ENCODE results near the gene PALD1. TPM values are rescaled to one million over a fixed set of nuclear protein-coding genes. Genes with fewer than 3 reads are reported as not detected.
"Not testable (repeated sequence)": the region's sequence is repeated elsewhere in the genome, so short reads cannot be mapped to it uniquely, and the experiment has no call there.

PALD1 gene
- total RNA-seq, 1 donor, result 4.8 TPM

DNA sequence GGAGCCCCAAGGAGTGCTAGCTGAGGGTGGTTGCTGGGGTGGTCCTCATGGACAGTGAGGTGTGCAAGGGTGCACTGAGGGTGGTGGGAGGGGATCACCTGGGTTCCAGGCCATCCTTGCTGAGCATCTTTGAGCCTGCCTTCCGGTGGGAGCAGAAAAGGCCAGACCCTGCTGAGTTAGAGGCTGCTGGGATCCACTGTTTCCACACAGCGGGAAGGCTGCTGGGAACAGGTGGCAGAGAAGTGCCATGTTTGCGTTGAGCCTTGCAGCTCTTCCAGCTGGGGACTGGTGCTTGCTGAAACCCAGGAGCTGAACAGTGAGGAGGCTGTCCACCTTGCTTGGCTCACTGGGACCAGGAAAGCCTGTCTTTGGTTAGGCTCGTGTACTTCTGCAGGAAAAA is 89.0 kb downstream of the PALD1 start:
- no peak for DNase-seq (ENCODE audit: low read depth in 2 of 3, low spot score in 2 of 3)

DNA sequence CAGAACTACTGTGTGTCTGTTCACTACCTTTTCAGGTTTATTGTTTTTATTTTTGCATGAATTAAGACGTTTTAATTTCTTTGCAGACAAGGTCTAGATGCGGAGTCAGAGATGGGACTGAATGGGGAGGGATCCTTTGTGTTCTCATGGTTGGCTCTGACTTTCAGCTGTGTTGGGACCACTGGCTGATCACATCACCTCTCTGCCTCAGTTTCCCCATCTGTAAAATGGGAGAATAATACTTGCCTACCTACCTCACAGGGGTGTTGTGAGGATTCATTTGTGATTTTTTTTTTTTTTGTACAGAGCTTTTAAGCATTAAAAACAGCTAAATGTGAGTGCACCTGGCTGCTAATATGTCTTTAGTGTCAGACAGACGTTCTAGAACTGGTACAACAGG is 89.5 kb downstream of the PALD1 start:
- DNase-seq (ENCODE audit: low read depth in 2 of 3, low spot score in 2 of 3), result no peak

DNA sequence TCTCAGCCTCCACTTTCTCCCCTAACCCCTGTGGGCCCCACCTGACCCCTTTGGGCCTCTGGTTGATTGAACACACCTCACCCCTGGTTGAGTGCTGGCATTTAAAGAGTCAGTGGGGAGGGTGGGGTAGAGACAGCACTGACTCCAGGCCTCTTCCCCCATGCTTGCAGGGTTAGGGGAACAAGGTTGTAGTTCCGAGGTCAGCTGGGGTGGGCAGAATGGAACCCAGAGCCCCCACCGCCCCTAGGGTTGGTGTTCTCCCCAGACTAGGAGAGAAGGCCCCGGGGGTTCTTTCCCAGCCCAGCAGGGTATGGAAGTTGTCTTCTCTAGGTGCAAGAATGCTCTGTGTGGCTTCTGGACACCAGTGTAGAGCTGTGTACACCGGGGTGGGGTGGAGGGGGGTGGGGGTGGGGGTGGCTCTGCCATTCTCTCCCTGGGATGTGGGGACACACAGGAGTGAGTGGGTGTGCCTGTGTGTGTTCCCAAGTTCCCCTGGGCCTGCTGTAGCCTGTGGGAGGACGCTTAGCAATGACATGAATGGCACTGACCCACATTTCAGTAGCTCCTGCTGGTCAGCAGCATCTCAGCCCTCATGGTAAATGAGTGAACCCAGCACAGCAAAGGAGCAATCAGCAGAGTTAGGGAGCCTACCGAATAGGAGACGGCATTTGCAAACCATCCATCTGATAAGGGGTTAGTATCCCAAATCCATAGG is 90.4 kb downstream of the PALD1 start:
- no peak for DNase-seq (ENCODE audit: low read depth in 2 of 3, low spot score in 2 of 3)

DNA sequence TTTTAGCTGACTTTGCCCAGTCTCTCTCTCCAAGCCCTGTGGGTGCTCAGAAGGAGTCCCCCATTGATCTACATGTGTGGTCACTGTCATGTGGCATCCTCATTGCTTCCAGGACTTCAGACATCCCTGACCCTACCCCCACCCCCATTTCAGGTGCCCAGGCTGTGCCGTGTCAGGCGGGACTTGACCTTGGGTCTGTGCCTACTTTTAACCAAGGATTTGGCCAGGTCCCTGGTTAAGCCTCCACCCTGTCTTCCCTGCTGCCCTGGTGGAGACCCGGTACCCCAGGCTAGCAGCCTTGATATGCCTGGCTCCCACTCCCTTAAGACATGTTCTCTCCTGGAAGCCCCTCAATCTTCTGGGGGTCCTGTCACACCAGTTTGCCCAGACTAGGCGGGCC is 92.7 kb downstream of the PALD1 start:
- no peak for DNase-seq (ENCODE audit: low read depth in 2 of 3, low spot score in 2 of 3)

DNA sequence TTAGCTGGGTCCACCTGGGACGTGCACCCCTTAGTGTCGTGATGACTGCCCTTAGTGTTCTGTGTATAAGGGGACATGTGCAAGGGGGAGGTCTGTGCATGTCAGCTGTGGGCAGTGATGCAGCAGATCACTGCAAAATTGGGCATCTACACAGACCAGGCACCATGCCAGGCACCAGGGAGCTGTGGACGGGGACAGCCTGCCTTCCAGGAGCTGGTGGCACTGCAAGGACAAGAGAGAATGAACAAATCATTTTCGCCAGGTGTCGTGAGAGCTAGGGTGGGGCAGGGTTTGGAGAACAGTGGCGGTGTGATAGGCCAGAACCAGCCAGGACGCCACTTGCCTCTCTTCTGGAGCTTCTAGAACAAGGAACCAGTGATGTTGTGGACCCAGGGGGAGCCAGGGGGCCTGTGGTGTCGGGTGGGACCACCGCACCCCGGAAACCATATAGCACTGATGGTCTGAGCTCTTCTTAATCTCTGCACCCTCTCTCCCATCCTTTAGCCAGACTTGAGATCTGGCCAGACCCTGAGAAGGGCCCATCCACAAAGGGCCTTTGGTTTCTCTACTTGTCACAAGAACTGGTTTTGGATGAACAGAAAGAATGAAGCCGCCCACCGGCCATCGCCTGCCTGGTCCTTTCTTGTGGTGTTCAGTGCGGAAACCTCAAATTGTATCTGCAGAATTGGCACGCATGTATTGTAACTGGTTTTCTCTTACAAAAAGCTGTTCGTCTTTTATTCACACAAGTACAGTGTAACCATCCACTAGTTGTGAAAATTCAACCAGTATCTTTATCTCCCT is 93.3 kb downstream of the PALD1 start:
- no peak for DNase-seq (ENCODE audit: low read depth in 2 of 3, low spot score in 2 of 3)

DNA sequence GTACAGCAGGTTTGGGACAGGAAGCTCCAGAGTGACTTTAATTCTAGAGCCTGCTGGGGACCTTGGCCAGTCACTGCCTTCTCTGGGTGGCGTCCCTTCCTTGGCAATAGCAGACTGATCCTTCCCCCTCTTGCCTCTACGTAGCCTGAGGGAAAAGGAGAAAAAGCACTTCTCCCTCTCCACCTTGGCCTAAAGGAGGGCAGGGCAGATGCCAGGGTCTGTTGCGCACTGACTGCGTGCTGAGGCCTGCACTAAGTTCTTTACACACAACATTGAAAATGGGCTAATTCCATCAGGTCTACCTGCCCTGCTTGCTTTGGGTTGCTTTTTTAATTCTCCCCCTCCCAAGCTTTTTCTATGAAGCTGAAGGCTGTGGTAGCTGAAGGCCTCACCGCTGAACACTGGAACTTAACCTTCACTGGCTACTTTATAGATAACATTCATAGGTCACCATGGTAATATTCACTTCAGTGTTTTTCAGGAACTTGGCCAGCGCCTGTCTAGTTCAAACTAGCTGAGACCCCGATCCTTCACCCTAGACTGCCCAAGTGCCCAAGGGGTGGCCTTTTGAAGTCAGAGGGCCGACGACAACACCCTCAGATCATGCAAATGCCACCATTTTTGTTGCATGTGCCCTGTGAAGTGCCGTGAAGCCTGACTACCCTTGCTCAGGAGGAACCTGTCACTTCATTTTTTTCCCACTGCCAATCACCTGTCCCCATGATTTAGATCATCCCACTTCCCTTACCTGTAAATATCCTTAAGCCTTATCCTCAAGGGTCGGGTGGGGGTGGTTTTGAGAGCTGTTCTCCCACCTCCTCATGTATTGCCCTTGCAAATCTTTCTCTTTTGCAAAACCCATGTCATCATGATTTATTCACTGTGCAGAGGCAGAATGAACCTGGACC is 95.3 kb downstream of the PALD1 start:
- DNase-seq (ENCODE audit: low read depth in 2 of 3, low spot score in 2 of 3), result no peak

DNA sequence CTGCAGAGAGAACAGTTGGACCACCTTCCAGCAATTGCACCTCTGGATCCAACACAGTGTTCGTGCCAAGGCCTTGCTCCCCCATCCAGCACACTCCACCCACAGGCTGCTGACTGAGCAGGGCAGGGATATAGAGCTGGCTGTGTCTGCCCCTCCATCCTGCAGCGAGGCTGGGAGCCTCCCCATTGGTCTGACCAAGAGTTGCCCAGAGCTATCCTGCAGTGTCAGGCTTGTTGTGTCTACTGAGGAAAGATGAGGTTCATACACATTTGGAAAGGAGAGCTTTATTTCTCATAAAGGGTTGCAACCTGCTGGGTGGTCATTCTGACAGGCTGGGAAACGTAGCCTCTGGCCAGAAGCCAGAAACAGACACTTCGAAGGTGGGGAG is 96.9 kb downstream of the PALD1 start:
- DNase-seq (ENCODE audit: low read depth in 2 of 3, low spot score in 2 of 3), result no peak

DNA sequence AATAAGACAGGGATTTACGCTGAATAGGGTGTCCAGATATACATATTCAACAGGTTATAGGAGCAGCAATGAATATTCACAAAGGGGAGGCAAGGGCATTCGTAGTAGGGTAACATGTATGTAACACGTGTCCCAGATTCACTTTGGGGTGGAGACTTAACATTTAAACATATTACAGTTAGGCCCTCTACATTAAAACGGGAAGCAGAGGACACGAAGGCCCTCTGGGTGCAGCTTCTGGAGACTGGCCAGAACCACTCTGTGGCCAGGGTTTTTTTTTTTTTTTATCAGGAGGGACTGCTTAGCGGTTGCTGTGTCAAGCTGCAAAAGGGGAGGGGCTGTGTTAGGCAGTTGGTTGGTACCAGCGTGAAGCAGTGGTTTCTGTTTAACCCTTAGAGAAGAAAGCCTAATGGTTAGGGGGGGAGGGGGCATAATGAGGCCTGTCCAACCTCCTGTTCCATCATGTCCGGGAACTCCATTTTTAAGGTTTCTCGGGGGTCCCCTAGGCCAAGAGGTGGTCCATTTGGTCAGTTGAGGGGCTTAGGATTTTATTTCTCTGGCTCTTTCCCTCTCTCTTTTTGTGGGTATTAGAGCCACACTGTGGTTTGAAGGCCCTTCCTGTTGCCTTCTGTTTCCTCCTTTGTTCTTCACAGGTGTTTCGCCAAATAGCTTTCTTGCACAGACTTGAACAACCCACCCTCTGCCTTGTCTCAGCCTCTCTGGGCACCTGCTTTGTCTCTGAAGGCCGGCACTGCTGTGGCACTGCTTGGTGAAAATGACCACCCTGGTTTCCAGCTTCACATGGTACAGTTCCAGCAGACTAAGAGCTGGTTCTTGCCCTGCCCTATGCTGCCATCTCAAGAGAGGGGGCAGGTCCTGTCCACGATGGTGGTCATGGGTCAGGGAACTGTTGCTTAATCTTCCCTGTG is 97.6 kb downstream of the PALD1 start:
- DNase-seq (ENCODE audit: low read depth in 2 of 3, low spot score in 2 of 3), result peak in 2 of 3 donors; percentile 93 to 97

DNA sequence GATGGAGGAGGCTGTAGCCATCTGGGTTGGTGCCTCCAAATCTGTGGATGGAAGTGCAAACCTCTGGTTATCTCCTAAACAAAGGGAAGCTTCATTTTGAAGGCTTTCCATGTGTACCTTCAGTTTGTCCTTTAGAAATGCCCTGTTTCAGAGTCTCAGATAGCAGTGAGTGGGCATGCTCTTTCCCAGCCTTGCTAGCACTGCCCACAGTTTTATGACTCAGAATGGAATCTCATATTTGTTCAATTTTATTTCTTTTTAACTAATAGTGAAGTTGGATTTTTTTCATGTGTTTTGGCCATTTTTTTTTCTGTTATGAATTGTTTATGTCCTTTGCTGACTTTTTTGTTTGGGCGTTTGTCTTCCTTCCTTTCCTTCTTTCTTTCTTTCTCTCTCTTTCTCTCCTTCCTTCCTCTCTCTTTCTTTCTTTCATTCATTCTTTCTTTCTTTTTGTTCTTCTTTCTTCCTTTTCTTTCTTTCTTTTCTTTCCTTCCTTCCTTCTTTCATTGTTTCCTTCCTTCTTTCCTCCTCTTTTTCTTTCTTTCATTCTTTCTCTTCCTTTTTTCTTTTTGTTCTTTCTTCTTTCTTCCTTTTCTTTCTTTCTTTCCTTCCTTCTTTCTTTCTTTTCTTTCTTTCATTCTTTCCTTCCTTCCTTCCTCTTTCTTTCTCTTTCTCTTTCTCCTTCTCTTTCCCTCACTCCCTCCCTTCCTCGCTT is 98.4 kb downstream of the PALD1 start:
- peak in 1 of 3 donors; percentile 33 for DNase-seq (ENCODE audit: low read depth in 2 of 3, low spot score in 2 of 3)

DNA sequence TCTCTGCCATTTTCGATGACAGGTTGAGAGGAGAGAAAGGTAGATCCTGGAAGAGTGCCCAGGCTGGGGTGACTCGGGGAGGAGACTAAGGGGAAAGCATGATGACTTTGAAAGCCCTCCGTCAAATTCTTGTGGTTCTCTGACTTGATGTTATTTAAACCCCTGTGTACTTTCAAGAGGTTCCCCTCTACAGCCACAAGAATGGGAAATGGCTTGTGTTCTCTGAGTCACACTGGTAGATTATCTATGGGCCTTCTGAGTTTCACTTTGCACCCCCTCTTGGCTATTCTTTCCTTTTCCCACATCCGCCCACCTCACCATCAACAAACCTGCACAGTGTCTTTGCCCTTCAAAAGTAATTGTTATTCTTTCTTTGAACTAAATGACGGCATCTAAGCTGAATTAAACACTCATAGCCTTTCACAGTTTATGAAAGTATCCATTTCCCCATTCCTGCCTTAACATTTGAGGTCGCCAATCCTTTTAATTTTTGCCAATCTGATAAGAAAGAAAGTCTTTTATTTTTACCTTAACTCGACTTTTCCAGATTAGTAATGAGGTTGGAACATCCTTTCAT is 99.9 kb downstream of the PALD1 start:
- peak in 2 of 3 donors; percentile 60 to 75 for DNase-seq (ENCODE audit: low read depth in 2 of 3, low spot score in 2 of 3)

DNA sequence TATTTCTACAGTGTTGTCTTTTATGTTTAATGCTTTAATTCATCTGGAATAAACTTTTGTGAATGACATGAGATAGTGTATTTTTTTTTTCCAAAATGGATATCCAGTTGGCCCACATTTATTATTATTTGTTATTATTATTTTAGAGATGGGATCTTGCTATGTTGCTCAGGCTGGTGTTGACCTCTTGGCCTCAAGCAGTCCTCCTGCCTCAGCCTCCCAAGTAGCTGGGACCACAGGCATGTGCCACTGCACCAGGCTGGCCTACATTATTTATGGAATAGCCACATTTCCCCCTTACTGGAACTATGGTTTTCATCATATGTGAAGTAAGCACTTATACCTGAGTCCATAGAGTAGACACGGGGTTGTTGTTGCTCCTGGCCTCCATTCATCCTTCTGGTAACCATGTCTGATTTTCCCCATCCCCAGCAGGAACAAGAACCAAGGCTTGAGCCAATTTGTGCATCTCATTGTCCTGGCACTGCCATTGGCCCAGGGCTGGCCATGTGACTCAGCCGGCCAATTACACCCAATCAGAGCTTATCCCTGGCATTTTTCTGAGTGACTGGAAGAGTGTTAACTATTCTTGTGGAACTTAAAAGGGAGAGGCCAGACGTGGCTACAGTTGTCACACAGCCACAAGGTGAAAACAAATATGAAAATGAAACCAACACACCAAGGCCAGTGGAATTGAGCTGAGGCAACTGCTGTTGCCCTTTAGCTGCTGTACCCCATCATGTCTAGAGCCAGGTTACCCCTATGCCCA is 100.9 kb downstream of the PALD1 start:
- no peak for DNase-seq (ENCODE audit: low read depth in 2 of 3, low spot score in 2 of 3)

DNA sequence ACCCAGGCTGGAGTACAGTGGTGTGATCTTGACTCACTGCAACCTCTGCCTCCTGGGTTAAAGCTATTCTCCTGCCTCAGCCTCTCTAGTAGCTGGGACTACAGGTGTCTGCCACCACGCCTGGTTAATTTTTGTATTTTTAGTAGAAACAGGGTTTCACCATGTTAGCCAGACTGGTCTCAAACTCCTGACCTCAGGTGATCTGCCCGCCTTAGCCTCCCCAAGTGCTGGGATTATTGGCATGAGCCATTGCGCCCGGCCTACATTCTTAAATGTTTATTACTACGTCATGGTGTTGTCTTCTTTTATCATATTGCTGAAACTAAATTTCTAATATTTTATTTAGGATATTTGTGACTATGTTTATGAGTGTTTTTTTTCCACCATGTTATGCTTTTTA is 102.6 kb downstream of the PALD1 start:
- DNase-seq (ENCODE audit: low read depth in 2 of 3, low spot score in 2 of 3), result not testable (repeated sequence)

DNA sequence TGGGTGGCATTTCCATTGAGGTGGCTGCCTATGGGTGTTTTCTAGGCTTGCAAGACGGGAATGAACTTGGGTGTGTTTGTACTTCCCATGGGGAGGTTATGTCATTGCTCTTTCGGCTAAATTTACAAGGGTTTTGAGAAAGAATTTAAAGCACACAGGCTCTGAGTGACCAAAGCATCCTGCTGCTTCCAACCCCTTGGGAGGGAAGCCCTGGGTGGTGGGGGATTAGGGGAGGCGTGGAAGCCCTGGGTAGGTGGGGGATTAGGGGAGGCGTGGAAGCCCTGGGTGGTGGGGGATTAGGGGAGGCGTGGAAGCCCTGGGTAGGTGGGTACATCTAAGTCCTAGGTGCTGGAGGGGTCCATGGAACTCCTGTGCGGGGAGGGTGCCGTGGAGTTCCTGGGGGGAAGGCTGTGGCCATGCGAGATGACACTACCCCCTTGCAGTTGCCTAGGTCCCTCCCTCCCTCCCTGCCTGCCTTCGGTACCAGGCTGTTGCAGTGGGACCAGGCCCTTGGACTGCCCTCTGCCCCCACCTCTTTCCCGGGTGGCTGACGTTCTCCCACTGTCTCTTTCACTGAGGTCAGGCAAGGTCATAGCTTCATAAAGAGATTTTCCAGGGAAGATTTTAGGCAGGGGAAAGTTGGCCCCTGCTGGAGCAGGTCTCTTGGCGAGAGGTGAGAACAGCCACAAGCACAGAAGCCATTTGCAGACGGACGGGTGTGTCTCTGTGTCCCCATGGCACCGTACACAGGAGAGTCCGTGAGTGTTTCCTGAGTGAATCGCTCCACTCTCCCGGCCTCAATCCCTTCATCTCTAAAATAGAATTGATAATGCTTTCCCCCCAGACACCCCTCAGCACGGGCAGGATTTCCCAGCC is 104.5 kb downstream of the PALD1 start:
- no peak for DNase-seq (ENCODE audit: low read depth in 2 of 3, low spot score in 2 of 3)

DNA sequence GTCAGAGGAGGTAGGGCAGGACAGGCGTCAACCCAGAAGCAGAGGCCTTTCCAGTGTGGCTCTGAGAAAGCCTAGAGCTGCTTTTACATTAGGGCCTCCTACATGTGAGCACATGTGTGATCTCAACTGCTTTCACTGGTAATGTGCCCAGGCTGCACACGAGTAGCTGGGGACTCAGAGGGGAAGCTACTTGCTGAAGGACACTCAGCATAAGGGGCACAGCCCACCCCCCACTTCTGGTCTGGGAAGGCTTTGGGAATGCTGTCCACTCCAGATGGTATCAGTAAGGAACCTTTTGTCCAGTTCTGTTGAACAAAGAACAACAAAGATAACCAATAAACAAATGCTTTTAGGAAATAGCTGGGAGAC is 105.1 kb downstream of the PALD1 start:
- DNase-seq (ENCODE audit: low read depth in 2 of 3, low spot score in 2 of 3), result no peak

DNA sequence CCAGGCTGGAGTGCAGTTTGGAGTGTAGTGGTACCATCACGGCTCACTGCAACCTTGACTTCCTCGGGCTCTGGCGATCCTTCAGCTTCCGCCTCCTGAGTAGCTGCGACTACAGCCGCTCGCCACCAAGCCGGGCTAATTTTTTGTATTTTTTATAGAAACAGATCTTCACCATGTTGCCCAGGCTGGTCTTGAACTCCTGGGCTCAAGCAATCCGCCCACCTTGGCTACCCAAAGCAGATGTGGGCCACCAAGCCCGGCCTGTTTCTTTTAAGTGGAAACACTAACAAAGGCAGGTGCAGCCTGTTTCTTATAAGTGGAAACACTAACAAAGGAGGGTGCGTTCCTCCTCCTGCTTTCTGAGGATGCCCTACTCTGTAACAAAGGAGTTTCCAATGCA is 105.8 kb downstream of the PALD1 start:
- DNase-seq (ENCODE audit: low read depth in 2 of 3, low spot score in 2 of 3), result no peak

DNA sequence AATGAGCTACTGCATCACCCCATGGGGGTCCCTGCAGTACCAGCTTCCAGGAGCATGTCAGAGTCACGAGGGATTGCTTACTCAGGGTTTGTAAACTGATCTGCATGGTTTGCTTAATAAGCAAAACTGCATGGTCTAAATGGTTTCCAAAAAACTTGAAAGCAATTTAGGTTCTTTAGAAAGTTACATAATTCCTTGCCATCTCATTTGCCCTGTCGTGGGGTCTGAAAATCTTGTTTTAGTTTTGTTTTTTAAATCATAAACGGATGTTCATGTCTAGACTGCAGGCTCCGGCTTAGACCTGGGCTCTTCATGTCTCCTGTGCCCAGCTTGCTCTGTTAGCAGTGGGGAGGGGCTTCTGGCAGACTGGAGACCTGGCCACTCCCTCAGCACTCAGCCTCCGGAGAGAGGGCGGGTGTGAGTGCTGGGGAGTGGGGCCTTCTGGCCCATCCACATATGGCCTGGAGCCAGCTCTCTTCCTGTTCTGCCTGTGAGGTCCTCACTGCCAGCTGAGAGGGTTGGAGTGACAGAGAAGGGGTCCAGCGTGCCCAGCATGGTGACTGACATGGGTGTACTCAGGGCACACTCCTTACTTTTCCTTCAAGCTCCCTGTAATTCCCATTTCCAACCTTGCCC is 106.5 kb downstream of the PALD1 start:
- DNase-seq (ENCODE audit: low read depth in 2 of 3, low spot score in 2 of 3), result peak in 2 of 3 donors; percentile 67 to 85

DNA sequence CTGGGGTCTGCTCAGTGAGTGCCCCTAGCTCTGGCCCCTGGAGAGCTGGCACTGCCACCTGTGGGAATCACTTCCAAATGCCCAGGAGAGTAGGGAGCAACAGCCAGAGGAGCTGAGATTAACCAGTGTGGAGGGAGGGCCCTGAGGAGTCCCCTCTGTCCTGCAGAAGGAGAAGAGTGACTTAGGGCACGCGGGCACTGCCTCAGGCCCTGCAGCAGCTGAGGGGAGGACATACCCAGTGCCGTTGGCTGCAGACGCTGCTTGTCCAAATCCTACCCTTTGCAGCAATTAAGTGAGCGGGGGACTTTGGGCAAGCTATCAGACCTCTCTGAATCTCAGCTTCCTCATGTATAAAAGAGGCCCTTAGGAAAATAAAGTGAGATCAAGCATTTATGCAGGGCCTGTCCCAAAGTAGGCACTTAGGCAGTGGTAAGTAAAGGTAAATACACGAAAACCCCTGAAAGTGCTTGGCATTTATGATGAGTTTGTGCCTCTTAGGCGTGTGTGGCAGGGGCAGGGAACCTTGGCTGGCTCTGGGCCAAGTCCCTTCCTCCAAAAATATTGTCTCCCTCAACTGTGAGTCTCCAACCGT is 107.1 kb downstream of the PALD1 start:
- no peak for DNase-seq (ENCODE audit: low read depth in 2 of 3, low spot score in 2 of 3)

Measured in hematopoietic multipotent progenitor cell (in vitro differentiated cells).